HG03469 (cell line): ENCODE results near the gene MS4A6A.
A peak's percentile ranks its signal among the peaks of the same experiment; 100 is the strongest.
"Not testable (repeated sequence)": the region's sequence is repeated elsewhere in the genome, so short reads cannot be mapped to it uniquely, and the experiment has no call there.

Source experiments
- ATAC-seq: cut with Tn5 transposase; IDR thresholded peaks from one replicate; pipeline ENCODE4 v1.9.1; 2021; ENCODE audit warnings: mild to moderate bottlenecking, moderate library complexity, moderate number of reproducible peaks; ENCODE audit not compliant: unreplicated experiment

Gene MS4A6A, protein sequence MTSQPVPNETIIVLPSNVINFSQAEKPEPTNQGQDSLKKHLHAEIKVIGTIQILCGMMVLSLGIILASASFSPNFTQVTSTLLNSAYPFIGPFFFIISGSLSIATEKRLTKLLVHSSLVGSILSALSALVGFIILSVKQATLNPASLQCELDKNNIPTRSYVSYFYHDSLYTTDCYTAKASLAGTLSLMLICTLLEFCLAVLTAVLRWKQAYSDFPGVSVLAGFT

DNA sequence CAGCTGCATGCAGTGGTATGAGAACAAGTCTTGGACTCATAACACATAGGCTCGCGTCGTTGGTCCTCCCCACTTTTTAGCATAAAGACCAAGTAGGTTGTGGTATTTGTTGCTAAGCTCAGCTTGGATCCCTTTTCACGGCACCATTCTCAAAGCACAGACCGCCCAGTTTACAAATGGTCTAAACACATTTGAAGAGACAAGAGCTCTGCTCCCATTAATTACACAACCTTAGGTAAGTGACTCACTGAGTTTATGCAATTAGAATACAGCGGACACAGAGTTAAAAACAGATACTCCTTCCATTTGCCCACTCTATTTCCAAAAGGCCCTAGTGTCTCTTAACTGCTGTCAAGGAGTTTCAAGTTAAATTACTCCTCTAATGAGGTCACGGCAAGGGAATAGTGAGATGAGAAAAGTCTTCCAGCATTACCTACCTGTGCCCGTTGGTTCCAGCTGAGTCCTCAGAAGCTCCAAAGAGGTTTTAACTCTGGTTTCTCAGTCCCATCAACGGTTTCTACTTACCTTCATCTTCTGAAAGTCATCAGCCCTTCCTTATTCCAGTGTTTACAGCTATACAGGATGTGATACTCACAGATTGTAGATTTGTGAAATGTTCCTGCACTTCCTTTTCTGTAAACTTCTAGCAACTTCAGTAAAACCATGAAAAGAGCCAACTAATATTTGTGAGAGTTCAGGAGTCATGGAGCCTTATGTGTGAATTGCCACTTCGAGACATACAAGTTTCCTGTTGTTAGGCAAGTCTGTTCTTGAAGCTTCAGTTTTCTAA lies at the start of gene MS4A6A:
Gene MS4A6A (minus strand): TSS at position 543 of the 790 bp plus-strand sequence. CDS start 1,356 bp downstream, outside the sequence.
- no peak for ATAC-seq

DNA sequence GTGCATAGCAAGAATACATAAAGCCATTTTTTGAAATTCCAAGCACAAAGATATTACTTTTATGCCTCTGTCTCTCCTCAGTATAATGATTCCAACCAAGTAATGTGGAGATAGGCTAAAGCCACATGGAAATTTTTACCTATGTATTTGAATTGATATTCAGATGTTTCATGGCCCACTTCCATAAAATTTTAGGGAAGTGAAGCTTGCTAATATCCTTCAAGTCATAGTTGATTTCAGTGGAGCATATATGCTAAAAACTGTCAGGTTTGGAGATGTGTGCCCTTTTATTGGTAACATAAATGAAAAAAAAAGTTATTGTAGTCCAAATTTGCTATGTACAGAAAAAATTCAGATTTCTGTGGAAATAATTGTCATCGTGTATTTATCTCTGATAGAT lies 47.8 kb upstream of the MS4A6A start:
- ATAC-seq = no peak

DNA sequence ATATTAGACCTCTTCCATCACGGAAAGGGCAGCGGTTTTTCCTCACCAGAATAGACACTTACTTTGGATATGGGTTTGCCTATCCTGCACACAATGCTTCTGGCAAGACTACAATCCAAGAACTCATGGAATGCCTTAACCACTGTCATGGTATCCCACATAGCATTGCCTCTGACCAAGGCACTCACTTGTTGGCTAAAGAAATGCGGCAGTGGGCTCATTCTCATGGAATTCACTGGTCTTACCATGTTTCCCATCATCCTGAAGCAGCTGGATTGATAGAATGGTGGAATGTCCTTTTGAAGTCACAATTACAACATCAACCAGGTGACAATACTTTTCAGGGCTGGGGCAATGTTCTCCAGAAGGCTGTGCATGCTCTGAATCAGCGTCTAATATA lies 39.3 kb upstream of the MS4A6A start:
- no peak for ATAC-seq

DNA sequence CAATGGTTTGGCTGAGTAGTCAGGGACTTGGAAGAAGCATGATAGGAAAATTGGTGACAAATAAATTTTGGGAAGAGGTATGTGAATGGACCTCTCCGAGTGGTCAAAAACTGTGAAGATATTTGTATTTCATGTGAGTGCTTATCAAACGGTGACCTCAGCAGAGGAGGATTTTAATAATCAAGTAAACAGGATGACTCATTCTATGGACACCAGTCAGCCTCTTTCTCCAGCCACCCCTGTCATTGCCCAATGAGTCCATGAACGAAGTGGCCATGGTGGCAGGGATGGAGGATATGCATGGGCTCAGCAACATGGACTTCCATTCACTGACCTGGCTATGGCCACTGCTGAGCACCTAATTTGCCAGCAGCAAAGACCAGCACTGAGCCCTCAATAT lies 38.8 kb upstream of the MS4A6A start:
- ATAC-seq = no peak

DNA sequence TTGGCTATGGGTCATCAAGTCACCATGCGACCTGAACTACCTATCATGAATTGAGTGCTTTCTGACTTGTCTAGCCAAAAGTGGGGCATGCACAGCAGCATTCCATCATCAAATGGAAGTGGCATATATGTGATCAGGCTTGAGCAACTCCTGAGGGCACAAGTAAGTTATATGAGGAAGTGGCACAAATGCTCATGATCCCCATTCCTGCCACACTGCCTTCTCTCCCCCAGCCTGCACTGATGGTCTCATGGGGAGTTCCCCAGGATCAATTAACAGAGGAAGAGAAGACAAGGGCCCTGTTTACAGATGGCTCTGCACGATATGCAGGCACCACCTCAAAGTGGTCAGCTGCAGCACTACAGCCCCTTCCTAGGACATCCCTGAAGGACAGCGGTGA lies 38.3 kb upstream of the MS4A6A start:
- no peak for ATAC-seq

DNA sequence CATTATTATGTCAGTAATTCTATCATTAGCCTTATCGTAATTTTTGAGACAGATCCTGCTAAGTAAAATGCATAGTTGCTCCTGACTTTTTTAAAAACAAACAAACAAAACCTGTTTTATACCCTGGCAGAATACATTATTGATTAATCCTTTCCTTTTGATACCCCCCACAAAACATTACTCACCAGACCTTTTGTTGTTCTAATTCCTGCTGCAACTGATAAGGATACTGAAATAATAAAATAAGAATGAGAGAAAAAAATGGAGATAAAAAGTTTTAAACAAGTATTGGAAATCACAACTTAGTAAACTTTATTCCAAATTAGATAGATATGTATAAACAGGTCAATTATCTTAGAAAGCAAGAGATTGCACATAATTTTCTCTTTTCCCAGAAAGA lies 31.5 kb upstream of the MS4A6A start:
- no peak for ATAC-seq

DNA sequence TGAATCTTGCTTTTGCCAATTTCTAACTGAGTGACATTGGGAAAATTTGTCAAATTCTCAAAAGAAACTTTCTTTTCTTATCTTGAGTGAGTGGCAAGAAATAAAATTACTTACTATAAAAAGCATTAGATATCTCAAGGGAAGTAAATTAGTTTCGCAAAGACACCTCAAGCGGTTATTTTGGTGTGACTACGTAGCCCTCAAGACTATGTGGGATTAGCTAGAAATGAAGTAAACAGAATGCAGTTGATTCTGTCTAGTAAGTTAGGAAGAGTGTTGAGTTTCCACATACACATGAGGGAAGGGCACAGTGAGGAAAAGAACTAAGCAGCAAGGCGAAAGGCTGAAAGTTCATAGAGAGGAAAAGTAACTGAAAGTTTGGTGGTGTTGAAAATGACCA lies 28.3 kb upstream of the MS4A6A start:
- no peak for ATAC-seq

DNA sequence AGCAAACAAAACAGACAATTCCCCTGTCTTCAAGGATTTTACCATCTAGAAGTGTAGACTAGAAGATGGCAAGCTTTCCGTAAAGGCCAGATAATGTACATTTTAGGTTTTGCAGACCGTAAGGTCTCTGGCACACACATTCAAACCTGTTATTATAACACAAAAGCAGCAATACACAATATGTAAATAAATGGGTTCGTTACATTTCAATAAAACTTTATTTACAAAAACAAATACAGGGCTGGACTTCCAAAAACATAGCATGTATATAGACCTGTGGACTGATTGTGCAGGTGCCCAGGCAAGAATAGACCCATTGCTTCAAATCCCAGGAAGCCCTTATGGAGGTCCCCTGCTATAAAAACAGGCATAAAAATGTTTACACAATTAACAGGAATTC lies 27.1 kb upstream of the MS4A6A start:
- no peak for ATAC-seq

DNA sequence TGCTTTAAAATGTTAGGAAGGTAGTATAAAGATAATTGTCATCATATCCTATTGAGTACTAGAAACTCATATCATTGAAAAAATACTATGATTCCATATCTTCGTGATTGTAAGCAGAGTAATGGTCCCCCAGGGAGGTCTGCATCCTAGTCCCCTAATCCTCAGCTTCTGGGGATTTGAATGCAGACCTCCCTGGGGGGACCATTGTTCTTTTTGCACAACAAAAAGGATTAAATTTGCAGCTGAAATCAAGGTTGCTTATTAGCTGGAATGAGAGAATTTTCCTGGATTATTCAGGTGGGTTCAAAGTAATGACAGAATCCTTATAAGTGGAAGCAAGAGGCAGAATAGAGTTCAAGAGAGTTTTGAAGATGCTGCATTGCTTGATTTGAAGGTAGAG lies 26.1 kb upstream of the MS4A6A start:
- ATAC-seq = no peak

DNA sequence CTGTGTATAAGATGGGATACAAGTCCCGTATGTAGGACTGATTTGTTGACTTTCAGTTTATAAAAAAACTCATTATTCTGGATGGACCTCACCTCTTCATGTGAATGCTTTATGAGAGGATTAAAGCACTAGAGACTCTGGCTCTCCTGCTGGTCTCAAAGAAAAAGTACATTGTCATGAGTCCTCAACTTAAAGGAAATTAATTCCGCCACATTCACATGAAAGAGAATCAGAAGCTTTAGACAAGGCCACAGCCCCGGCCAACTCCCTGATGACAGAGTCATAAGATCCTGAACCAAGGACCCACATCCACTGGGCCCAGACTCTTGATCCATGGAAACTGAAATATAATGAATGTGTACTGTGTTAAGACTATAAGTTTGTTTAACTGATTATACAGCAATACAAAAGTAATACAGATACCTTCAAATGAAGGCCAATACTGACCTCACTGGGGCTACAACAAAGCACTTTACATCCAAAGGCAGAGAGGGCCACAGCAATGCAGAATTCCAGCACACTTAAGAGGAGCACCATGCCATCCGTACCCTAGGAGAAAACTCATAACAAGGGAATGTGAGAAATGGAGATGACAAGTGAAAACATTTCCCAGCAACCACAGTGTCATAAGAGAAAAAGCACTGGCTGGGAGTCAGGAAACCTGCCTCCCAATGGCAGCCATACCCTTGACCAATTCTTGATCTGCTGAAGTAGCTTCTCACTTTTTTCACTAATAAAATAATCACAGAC lies 25.4 kb upstream of the MS4A6A start:
- ATAC-seq = no peak

DNA sequence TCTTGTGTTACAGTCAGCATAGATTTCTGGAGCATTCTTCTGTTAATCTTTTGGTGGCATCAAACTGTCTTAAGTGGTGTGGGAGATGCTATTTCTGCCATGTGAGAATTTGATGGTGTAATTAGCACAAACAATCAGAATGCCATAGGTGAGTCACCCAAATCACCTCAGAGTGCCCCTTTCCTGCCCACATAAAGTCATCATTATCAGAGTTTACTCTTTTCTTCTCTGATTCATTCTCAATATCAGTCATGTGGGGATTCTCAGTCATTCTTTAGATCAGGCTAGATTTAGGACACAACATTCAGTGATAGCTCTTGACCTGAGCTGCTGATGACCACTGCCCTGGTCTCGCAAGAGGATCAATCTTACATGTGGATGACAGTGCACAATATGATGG lies 23.7 kb upstream of the MS4A6A start:
- no peak for ATAC-seq

DNA sequence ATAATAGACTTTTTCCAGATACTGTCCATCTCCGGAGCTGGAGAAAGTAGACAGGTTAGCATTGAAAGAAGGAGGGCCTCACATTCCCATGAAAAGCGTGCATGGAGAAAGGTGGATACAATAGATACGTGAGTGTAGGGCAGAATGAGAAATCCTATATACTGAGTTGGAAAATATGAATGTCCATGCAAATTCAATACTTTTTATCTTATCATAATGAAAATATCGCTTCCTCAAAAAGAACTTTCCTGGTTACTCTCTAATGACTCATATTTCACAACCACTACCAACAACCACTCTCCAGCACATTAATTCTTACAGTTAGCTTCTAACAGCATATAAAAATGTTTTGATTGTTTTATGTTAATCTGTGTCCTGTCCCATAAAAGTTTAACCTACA lies 22.0 kb upstream of the MS4A6A start:
- ATAC-seq = peak; percentile 57

DNA sequence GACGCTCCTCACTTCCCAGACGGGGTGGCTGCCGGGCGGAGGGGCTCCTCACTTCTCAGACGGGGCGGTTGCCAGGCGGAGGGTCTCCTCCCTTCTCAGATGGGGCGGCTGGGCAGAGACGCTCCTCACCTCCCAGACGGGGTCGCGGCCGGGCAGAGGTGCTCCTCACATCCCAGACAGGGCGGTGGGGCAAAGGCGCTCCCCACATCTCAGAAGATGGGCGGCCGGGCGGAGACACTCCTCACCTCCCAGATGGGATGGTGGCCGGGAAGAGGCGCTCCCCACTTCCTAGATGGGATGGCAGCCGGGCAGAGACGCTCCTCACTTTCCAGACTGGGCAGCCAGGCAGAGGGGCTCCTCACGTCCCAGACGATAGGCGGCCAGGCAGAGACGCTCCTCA lies 18.5 kb upstream of the MS4A6A start:
- ATAC-seq = not testable (repeated sequence)

DNA sequence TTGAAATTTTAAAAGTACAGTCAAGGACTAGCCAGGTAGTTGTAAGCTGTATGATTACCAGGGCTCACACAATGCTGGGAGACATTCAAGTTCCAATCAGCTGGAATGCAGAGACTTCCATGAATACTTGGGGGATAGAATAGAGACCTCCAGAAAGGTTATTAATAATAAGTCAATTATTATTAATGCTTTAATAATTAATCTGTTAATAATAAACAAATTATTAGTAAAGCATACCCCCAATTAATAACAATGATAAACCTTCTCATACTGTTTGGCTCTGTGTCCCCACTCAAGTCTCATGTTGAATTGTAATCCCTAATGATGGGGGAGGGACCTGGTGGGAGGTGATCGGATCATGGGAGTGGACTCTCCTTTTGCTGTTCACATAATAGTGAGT lies 14.6 kb upstream of the MS4A6A start:
- ATAC-seq = no peak

DNA sequence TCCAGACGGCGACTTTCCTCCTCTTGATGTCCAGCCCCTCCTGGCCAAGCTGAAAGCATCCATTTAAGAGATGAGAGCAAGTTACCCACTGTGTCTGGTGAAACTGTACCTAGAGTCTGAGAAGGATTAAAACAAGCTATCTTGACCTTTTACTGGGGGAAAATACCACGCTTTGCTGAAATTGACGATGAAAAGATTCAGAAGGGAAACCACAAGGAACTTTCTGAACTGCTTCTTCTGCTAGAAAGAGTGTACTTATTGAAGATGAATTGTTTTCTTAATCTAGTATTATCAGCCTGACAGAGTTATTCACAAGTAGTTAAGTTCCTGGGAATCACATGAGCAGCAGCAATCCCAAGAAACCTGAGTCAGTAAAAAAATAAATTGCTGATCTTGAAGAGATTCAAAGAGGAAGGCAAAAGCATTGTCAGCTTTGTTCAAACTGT lies 13.1 kb upstream of the MS4A6A start:
- no peak for ATAC-seq

DNA sequence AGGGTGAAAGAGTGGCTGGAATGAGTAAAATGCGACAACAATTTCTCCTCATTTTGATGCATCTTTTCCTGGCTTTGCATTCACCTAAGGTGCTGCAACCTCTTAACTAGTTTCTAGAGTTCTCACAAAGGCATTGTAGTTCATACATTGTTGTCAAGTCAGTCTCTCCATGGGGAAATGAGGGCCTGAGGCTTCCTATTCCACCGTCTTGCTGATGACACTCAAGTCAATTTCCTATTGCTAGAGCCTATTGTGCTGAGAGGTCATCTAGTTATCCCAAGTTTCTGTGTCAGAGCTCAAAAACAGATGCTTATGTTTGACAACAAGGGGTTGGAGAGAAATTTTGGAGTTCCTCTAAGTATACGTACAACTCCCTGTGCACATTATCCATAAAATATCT lies 11.6 kb upstream of the MS4A6A start:
- ATAC-seq = no peak

DNA sequence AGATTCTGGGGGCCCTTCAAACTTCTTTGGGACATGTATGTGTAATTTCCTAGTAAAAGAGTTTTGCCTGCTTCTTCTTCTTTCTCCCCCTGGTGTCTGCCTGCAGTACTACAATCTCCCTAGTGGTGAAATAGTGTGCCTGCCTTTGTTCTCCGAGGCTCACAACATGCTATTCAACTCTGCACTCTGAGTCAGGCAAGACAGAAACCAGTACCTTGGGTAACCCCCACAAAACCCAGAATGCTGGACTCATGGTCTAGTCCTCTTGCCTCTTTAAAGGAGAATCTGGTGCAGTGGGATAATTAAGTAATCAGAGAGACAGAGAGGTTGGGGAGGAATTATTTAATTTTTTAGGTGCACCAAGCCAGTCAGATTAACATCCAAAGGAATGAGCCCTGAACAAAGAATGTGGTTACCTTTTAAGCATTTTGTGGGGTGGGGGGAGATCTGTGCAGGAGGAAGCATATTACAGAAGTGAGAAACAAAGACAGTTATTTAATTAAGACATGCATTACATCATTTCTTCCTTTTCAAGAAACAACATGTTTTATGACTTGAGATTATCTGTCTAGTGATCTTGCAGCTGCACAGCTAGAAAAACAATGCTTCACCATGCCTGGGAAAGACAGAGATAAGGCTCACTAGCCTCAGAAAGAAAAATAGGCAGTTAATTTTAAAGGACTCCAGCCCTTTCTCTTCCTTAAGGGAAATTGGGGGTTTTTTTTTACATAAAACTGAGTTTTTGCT lies 11.0 kb upstream of the MS4A6A start:
- ATAC-seq = peak; percentile 81

DNA sequence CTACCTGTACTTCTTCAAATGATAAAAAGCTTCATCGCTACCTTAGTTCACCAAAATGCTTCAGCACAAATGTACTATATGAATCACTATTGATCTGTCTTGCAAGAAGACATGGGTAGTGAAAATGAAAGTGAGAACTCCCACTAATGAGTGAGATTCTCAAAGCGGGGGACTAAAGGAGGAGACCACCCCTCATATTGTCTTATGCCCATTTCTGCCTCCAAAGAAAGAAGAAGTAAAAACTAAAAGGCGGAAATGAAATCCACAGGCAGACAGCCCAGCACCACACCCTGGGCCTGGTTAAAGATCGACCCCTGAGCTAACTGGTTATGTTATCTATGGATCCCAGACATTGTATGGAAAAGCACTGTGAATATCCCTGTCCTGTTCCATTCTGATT lies 9.7 kb upstream of the MS4A6A start:
- ATAC-seq = not testable (repeated sequence)

DNA sequence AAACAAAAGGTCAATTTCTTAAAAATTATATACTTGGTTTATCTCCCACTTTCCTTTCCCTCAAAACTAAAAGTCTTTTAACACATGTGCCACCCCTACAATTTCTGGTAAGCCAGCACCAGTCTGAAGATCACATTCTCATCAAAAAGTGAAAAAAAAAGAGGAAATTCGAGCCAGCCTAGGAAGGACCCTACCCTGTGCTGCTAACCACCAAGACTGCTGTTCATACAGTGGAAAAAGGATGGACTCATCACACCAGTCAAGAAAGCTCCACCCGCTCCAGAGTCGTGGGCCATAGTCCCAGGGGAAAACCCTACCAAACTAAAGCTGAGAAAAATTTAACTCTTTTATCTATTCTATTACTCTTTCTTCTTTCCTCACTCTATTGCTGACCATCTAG lies 5.6 kb upstream of the MS4A6A start:
- ATAC-seq = not testable (repeated sequence)

DNA sequence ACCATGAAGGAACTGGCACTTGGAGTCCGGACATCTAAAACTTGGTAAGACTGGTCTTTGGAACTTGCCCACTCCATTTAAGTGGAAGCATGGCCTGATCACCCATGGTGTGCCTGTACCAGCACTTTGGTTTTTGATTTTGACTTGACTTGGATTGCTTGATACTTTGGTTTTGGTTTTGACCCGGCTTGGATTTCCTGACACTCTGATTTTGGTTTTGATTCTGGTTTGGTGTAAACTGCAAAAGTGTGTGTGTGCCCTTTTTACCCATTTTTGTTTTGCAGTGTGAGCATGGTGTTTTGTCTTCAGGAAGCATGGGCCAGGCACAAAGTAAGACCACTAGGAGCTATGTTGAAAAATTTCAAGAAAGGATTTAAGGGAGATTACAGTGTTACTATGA lies 3.2 kb upstream of the MS4A6A start:
- not testable (repeated sequence) for ATAC-seq

DNA sequence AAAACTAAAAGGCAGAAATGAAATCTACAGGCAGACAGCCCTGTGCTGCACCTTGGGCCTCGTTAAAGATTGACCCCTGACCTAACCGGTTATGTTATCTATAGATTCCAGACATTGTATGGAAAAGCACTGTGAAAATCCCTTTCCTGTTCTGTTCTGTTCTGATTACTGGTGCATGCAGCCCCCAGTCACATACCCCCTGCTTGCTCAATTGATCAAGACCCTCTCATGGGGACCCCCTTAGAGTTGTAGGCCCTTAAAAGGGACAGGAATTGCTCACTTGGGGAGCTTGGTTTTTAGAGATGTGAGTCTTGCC lies 2.6 kb upstream of the MS4A6A start:
- ATAC-seq = not testable (repeated sequence)
